HepG2 (cell line): Measurements from ENCODE around the gene SLFN12L. TPM values are rescaled to one million over a fixed set of nuclear protein-coding genes. Genes with fewer than 3 reads are reported as not detected.

Experiments used
- ATF7 ChIP-seq, 2 experiments: fragments of 450-650 bp in 1 of 2; sonication (generic) in 1 of 2; formaldehyde crosslinking in 1 of 2; IDR thresholded peaks; 2 replicates each; pipeline versions ENCODE4 v1.4.0 to v1.6.1; 2016 to 2020; ENCODE audit warnings: antibody characterized with exemption in 1 of 2, mild to moderate bottlenecking in 1 of 2, missing genetic modification reagents in 1 of 2
- FOXK1 ChIP-seq: sonication (generic); formaldehyde crosslinking; IDR thresholded peaks from 2 replicates; pipeline ENCODE4 v1.4.0; 2020; ENCODE audit warnings: low read depth, missing genetic modification reagents, borderline replicate concordance
- HBP1 ChIP-seq: IDR thresholded peaks from 2 replicates; pipeline ENCODE4 v1.6.1; 2016; ENCODE audit warnings: low read depth, control low read depth
- HOXD1 ChIP-seq: sonication (generic); formaldehyde crosslinking; IDR thresholded peaks from 2 replicates; pipeline ENCODE4 v1.5.0; 2020; ENCODE audit warnings: missing genetic modification reagents
- PRDM15 ChIP-seq: sonication (generic); formaldehyde crosslinking; IDR thresholded peaks from 2 replicates; pipeline ENCODE4 v1.4.0; 2020; ENCODE audit warnings: missing genetic modification reagents
- SAFB2 ChIP-seq: sonication (generic); formaldehyde crosslinking; IDR thresholded peaks from 2 replicates; pipeline ENCODE4 v1.5.1; 2020; ENCODE audit warnings: missing genetic modification reagents, low read depth, mild to moderate bottlenecking, borderline replicate concordance
- SAP130 ChIP-seq: IDR thresholded peaks from 2 replicates; pipeline ENCODE4 v1.6.1; 2016; ENCODE audit warnings: low read depth
- STAG1 ChIP-seq: sonication (generic); formaldehyde crosslinking; IDR thresholded peaks from 2 replicates; pipeline ENCODE4 v1.4.0; 2020; ENCODE audit warnings: missing genetic modification reagents
- THAP7 ChIP-seq: sonication (generic); formaldehyde crosslinking; IDR thresholded peaks from 2 replicates; pipeline ENCODE4 v1.8.1; 2023; ENCODE audit warnings: mild to moderate bottlenecking, missing genetic modification reagents
- TP53 ChIP-seq: sonication (generic); formaldehyde crosslinking; conservative IDR thresholded peaks from 2 replicates; pipeline ENCODE4 v1.4.0; 2020; ENCODE audit warnings: missing genetic modification reagents
- ZNF136 ChIP-seq: sonication (generic); formaldehyde crosslinking; IDR thresholded peaks from 2 replicates; pipeline ENCODE4 v1.8.1; 2022; ENCODE audit warnings: low read depth, mild to moderate bottlenecking, moderate library complexity, missing genetic modification reagents
- ZNF282 ChIP-seq: fragments of 450-650 bp; IDR thresholded peaks from 2 replicates; pipeline ENCODE4 v1.6.1; 2018; ENCODE audit not compliant: partially characterized antibody
- ZNF562 ChIP-seq: sonication (generic); formaldehyde crosslinking; IDR thresholded peaks from 2 replicates; pipeline ENCODE4 v1.8.0; 2022; ENCODE audit warnings: missing genetic modification reagents, borderline replicate concordance
- ZNF710 ChIP-seq: sonication (generic); formaldehyde crosslinking; IDR thresholded peaks from 2 replicates; pipeline ENCODE4 v1.5.0; 2020; ENCODE audit warnings: mild to moderate bottlenecking, missing genetic modification reagents, borderline replicate concordance
- polyA plus RNA-seq, 8 experiments: library from polyadenylated mRNA; depleted of rRNA in 3 of 8; stranded (reverse) in 7 of 8; unstranded in 1 of 8; fragments of >200 nt; fragmentation: Illumina TruSeq in 4 of 8; extraction: Trizol in 4 of 8; gene quantifications; 2 replicates each; pipeline versions ENCODE4 v1.2.1 to v1.2.3, GENCODE V29; 2011 to 2016; ENCODE audit warnings: low read depth in 4 of 8, missing spikeins in 1 of 8, mixed read lengths in 1 of 8; ENCODE audit not compliant: insufficient read depth in 1 of 8
- total RNA-seq, 5 experiments: library from RNA; depleted of rRNA; stranded (reverse); fragments of >200 nt; fragmentation: Illumina TruSeq; extraction: Trizol; gene quantifications; 2 replicates each; pipeline ENCODE4 v1.2.3, GENCODE V29; 2016; ENCODE audit warnings: low read depth in 1 of 5
- TF ChIP-seq, protein P1 (sequence below): sonication (generic); formaldehyde crosslinking; IDR thresholded peaks from 2 replicates; pipeline ENCODE4 v1.4.0; 2020; ENCODE audit warnings: missing genetic modification reagents, borderline replicate concordance

The SLFN12L gene
- total and polyA plus RNA-seq, 2 of the 13 experiments (the other 11 are each of a cell fraction or from before 2014, with no cell fraction given): not detected

DNA sequence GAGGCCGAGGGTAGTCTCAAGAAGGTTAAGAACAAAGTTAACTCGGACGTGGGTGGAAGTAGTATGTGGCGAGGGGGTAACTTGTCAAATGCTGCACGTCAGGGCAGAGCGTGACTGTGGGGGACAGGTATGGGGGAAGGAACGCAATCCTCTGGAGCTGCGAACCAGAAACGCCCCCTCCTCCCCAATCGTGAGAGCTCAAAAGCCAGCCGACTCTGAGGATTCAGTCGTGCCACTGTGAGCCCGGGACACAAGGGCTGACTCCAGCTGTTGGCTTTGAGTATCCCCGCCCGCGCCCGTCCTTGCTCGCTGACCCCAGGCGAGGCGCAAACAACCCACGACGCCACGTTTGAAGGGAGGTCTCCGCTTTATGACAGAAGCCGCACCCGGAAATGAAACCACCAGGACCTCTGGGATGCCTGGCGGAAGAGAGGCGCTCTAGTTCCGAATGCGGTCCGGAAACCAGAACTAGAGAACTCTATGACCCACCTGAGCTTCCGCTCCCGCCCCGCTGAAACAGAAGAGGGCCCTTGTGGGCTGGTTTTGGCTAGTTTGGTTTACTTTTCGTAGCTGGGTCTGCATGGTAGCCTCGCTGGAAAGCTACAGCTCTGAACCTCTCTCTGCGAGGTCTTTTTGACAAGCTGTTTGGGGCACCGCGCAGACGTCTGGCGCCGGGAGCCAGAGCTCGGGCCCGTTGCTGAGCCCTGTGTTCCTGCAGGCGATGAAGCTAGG is 40.9 kb upstream of the SLFN12L start, which contains the start of gene PEX12 (continued):
- TF ChIP-seq HBP1 (peak; percentile 75; the same call in 1 of the 2 replicates), THAP7 (CRISPR knock-in tag) (peak; percentile 97), SAFB2 (CRISPR knock-in tag) (peak; percentile 80; the same call in 1 of the 2 replicates), PRDM15 (no peak), ZNF562 (CRISPR knock-in tag) (no peak), SAP130 (CRISPR knock-in tag) (peak; percentile 98), STAG1 (CRISPR knock-in tag) (peak; percentile 1; the same call in 1 of the 2 replicates), ZNF282 (no peak), ZNF710 (CRISPR knock-in tag) (0 out of 2 replicates have a peak, but pooled peaks have one; percentile 48), HOXD1 (CRISPR knock-in tag) (0 out of 2 replicates have a peak, but pooled peaks have one; percentile 23), ZNF136 (CRISPR knock-in tag) (no peak), ATF7 (IDR thresholded peaks at IDR 0.05) (no peak), ATF7 (CRISPR knock-in tag; IDR thresholded peaks at IDR 0.05) (no peak), FOXK1 (peak; percentile 70; the same call in 1 of the 2 replicates), TP53 (CRISPR knock-in tag) (peak; percentile 73; the same call in 1 of the 2 replicates)
- TF ChIP-seq, protein P1, sequence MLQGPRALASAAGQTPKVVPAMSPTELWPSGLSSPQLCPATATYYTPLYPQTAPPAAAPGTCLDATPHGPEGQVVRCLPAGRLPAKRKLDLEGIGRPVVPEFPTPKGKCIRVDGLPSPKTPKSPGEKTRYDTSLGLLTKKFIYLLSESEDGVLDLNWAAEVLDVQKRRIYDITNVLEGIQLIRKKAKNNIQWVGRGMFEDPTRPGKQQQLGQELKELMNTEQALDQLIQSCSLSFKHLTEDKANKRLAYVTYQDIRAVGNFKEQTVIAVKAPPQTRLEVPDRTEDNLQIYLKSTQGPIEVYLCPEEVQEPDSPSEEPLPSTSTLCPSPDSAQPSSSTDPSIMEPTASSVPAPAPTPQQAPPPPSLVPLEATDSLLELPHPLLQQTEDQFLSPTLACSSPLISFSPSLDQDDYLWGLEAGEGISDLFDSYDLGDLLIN (CRISPR knock-in tag): no peak
